NCI-H1092 treated with DMSO at 0.1 percent for 48 hours (cell line): ENCODE results near the gene MEF2D.

Experiments
- DNase-seq: peaks from one replicate; lab custom pipeline; 2025; lab: John Stamatoyannopoulos, UW

MEF2D gene

DNA sequence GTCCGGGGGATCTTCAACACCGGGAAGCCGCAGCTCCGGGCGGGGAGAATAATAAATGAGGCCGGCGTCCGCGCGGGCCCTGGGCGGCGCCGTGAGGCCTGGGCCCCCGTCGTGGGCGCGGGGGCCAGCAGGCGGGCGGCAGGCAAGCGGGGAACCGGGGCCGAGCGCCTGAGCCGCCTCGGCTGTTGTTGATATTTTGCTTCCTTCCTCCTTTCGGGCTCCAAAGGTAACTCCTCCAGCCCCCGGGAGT, at the start of gene MEF2D:
TSS of gene MEF2D (minus strand) at position 233 of the 250 bp plus-strand sequence. CDS start 17,483 bp downstream, outside the sequence.
- DNase-seq = no peak

DNA sequence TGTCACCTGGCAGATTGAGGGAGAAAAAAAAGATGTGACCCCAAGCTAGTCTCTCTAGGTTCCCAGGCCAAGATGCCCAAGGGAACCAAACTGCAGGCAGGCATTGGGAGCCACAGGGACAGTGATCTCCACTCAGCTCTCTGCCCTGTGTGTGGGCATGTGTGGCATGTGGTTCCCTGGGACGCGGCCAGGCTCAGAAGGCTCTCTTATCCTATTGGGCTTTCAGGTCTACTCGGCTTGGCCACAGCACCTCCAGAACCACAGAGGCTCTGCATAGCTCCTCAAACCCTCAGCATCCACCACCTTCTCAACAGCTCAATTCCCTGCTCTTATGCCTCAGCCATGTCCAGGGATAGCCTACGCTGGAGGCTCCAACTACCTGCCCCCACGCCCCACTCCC, 49.8 kb upstream of the MEF2D start:
- DNase-seq = no peak

DNA sequence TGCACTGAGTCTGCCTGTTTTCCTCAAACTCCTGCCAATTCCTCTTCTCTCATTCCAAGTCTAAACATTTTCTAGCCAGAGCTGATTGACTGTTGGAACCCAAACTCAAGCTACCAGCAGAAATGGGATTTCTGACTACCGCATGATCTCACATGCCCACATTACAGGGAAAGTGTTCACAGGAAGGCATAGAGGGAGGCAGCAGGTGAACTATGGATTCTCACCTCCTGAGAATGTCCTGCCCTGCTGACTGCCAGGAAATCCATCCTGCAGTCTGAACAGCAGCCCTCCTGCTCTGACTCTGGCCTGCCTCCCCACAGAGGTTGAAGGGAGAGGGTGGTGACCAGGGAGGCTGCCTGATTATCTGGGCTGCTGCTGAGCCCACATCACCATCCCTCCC, 49.3 kb upstream of the MEF2D start:
- DNase-seq = no peak

DNA sequence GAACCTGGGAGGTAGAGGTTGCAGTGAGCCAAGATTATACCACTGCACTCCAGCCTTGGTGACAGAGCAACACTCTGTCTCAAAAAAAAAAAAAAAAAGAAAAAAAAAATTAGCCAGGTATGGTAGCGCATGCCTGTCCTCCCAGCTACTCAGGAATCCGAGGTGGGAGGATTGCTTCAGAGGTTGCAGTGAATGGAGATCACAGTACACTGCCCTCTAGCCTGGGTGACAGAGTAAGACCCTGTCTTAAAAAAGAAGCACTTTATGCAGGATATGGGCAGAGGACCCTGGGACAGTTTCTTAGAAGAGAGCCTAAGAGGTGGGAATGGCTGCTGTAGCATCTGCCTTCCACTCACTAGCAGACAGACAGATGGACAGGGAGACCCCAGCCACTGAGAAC, 48.8 kb upstream of the MEF2D start:
- DNase-seq = no peak

DNA sequence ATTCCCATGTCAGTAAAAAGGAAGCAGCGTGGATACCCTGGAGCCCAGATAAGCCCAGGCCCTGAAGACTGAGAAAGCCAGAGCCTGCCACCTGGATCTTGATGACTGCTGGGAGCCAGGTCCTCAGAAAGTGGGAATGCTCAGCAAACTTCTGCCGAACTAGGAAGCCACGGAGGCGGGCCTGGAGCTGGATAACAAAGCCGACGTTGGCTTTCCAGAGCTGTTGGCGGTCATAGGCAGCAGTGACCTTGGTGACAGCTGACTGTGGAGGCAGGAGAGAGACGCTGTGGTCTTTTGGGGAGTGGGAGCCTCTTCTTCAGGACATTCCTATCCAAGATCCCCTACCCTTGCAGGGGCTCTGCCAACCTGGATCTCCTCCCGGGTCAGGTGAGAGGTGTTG, 47.4 kb upstream of the MEF2D start:
- no peak for DNase-seq

DNA sequence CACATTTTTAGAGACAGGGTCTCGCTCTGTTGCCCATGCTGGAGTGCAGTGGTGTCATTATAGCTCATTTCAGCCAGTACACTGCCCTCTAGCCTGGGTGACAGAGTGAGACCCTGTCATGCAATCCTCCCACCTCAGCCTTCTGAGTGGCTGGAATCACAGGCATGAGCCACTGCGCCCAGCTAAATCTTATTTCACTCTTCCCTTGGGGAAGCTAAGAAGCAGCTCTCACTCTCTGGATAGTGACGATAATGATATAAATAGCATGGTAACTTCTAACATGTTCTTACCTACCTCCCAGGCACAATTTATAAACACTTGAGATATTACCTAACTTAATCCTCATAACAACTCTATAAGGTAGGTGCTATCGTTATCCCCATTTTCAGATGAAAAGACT, 46.9 kb upstream of the MEF2D start:
- no peak for DNase-seq

DNA sequence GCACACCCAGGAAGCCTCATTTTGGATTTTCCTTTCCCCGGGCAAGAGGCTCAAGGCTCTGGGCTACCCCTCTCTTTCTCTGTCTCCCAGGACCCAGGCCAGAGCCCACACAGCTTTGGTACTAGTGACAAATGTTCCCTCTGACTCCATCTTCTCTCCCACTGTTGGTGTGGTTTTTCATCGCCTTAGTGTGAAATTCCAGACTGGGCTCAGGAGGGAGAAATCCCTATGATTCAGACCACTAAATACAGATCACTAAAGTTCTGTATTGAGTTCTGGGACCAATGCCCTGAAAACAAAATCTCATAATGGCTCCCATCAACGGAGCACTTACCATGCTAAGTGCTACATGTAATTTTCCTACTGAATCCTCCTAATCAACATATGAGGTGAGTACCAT, 45.7 kb upstream of the MEF2D start:
- DNase-seq = no peak

DNA sequence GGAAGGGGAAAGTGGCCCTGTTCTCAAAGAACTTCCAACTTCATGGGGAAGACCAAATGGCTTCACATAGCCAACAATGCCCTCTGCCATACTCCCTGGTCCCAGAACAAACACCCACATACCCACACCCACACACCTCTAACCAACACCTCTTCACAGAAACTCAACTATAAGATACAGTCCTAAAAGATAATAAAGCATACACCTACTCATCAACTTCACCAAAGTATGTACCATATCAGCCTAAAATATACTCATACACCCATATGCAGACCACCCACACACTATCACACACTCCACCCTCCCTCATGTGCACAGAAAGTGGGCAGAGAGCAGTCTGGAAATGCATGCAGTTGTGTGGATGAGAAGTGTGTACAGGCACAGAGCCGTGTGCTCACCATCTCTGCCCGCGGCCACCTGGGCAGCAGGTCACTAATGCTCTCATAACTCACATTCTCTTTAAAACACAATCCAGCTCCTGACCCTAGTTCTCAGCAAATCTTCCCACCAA, 44.1 kb upstream of the MEF2D start:
- no peak for DNase-seq

DNA sequence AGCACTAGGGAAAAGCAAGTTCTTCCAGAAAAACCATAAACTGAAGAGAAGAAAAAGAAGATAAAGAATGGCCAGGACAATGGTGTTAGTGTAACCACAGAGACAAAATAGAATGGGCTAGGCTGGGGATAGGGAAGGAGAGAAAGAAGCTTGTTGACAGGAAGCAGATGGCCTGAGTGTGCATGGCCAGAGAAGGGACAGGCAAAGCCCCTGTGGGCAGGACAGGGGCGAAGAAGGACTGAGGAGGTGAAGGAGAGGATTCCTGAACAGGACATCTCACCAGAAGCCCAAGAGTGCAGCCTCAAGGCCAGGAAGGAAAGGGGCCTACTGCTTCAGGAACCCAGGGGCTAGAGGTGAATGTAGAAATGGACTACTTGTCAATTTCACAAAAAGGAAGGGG, 42.5 kb upstream of the MEF2D start:
- DNase-seq = no peak

DNA sequence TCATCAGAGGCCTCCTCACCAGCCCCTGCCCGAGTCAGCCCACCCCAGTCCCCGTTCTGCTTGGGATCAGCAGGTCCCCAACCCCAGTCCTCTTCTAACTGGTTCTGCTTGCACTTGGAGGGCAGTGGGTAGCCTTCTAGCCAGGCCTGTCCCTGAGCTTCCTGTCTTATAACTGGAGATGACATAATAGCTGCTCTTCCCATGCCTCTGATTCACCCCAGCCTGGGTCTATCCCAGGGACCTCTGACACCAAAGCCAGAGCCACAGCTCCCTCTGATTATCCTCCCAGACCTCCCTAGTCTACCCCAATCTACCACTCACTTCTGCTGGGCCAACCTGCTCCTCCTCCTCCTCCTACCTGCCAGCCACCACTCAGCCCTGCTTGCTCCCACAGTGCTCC, 40.4 kb upstream of the MEF2D start:
- no peak for DNase-seq

DNA sequence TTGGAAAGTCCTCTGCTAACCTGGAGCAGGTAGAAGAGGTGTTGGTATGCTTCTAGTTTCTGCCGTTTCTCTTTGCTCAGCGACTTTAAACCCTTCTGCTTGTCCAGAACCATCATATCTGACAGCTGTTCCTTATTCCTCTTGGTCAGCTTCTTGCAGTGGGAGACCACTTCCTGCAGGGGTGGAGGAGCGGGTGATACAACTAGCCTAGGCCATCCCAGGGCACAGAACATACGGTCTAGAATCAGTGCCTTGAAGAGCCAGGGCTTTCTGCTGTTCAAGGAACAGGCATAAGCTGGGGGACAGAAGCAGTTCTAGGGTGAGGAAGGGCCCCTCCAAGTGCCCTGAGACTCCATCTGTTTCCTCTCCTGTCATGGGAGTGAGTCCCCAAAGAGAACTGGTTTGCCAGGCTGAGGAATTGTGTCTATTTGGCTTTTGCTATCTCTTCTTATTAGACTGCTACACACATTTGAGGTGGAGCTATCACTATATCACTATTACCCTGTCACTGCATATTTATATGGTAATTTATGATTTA, 39.3 kb upstream of the MEF2D start:
- DNase-seq = no peak

DNA sequence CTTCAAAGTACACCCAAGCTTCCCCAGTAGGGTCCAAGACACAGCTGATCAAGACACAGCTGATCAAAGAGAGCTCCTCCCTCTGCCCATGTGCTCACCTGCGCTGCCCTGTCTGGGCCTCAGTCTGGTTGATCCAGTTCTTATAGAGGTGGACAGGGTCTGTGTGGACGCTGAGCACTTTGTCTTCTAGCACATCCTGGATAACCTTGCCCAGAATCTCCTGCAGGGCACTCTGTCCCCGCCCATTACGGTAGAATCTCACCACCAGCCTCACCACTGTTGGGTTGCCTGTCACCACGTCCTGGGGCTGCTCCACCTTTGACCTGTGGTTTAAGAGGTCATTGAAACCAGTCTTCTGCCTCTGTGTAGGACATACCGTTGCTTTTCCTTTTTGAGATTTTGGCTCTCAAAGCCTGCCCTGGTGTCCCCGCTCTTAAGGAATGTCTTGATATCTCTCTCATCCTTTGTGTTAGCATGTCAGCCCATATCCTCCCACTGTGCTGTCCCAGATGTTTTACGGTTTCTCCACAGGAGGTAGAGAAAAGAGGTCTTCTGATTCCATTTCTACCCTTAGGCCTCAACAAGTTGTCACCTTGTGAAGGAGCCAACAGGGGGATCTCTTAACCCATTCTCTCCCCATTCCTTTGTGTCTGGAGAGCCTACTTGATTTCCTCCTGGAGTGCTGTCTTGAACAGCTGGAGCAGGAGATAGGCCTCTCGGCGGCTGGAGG, 38.3 kb upstream of the MEF2D start:
- no peak for DNase-seq

DNA sequence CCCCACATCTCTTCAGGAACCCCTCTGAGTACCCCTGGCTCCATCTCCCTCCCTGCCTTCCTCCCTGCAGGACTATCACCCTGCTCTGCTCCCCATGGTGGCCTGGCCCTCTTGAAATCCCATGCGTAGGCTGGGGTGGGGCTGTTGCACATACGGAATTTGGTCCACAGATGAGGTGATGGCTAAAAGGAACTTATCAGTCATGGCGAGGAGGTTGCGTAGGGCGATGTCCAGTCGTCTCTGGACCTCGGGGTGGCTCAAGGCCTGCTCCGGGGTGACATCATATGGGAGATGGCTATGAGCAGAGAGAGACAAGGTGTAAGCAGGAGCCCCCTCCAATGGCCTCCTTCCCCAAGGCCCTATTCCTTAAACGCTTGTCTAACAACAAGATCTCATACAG, 36.5 kb upstream of the MEF2D start:
- DNase-seq = no peak

DNA sequence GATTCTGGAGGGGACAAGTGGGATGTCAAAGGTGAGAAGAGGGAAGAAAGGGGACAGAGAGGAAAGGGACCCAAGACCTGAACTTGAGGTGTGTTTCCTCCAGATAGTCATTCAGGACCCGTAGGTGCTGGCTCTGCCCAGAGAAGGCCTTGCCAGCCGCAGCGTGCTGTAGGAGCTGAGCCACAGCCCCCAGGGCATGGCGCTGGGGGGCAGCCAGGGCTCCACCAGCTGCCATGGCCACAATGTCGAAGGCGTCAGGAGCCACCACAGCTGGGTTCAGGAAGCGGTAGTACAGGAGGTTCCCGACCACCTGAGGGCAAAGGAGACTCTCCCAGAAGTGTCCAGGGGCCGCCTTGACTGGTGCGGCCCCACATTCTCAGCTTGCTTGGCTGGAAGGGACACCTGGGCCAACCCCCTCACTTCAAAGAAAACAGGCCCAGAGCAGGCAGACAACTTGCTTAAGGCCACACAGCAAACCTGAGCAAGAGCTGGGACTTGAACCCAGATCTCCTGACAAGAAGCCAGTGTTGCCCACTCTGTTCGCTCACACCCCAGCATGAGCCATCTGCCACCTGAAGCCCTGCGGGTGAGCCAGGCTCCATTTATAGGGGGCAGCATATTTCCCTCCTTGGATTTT, 34.0 kb upstream of the MEF2D start:
- no peak for DNase-seq

DNA sequence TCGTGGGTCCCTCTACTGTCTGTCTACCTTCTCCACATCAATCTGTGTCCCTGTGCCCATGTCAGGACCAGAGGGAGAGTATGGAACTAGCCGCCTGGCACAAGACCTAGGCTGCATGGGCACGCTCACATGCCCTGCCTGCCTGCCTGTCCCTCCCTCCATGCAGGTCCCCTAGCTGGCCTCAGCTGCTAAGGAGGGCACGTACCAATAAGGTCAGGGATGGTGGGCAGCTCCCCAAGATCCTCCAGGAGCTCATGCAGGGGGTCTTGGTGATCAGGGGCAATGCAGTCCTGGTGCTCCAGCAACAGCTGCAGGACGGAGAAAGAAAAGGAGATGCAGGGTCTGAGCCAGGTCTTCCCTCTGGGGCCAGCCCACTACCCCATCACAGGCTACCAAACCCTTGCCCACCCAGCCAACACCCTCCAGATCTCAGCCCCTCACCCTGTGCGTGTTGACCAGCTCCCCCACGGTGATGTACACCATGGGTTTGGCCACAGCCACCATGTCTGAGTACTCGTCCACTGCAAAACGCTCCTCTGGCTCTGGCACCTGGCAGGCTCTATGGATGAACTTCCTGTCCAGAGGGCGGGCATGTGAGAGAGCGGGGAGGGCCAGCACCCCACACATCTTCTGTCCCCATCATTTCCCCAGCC, 33.1 kb upstream of the MEF2D start:
- DNase-seq = no peak

DNA sequence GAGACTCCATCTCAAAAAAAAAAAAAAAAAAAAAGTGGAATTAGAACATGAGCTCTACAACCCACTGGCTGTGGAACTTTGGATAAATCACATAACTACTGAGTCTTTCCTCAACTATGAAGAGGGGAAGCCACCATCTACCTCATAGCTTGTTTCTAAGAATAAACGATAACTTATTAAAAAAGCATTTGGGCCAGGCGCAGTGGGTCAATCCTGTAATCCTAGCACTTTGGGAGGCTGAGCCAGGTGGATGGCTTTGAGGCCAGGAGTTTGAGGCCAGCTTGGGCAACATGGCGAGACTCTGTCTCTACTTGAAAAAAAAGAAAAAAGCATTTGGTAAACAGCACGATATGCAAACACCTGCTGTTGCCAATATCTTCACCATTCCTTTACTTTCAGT, 31.8 kb upstream of the MEF2D start:
- no peak for DNase-seq

DNA sequence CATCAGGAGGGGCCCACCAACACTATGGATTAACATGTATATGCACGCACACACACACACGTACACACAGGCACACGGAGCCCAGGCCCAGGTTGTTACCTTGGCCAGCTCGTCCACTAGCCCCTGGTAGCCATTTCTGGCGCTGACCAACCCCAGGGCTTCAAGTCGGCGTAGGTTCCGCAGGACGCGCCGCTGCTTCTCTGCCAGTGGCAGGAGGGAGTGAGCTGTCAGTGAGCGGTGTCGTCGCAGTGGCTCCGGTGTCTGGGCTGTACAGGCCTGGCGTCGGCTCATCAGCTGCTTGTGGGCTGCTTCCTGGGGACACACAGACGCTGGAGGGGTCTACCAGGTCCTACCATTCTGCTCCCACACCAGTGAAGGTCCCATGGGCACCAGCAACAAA, 29.4 kb upstream of the MEF2D start:
- no peak for DNase-seq

DNA sequence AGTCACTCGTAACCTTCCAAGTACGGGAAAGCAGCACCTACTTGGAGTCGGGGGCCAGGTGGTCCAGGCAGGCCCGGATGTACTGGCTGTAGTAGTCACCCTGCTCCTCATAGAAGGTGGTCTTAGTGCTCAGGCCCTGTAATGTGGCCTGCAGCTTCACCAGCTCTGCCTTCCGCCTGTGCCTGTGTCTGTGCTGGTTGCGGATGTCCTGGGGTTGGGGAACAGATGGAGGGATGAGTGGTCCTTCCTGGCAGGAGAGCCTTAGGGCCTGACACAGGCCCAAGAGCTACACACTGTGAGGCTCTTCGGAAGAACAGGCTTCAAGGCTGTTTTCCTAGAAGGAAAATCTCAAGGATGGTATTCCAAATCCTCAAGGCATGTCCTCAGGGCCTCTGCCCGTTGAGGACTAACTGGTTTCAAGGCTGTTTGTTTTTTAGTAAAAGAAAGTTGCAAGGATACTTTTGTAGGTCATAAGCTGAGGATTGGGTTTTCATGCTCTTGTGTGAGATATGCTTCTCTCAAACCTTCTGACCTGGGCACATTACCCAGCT, 28.4 kb upstream of the MEF2D start:
- DNase-seq = no peak

DNA sequence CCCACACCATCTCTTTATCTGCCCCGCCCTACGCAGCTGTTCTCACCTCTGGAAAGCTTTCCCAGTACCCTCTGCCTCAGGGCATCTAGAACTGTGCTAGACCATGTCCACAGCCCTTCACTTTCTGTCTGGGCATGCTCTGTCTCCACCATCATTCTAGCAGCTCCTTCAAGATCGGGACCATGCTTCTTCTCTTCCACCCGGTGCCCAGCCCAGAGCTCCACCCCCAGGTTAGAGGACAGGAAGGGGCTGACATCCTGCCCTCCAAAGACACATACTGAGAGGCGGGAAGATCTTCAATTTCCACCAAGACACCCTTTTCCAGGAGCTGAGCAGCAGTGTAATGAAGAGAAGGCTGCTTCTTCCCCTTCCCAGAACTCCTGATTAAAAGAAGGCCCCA, 27.7 kb upstream of the MEF2D start:
- DNase-seq = no peak

DNA sequence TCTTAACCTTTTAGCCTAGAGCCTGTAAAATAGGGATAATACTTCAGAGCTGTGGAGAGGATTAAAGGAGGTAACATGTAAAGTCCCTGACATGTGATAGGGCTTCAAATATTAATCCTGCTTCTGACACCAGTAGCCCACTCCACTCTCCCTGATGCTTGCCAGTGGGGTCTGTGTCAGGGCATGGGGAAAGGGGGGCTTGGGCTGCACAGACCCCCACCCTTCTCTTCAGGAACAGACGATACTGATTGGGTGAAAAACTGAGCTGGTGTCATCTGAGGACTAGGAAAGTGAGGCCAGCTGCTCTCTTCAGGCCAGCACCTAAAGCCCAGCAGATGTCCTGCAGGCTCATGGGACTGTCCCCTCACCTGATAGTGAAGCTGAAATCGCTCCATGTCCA, 27.0 kb upstream of the MEF2D start:
- DNase-seq = no peak

DNA sequence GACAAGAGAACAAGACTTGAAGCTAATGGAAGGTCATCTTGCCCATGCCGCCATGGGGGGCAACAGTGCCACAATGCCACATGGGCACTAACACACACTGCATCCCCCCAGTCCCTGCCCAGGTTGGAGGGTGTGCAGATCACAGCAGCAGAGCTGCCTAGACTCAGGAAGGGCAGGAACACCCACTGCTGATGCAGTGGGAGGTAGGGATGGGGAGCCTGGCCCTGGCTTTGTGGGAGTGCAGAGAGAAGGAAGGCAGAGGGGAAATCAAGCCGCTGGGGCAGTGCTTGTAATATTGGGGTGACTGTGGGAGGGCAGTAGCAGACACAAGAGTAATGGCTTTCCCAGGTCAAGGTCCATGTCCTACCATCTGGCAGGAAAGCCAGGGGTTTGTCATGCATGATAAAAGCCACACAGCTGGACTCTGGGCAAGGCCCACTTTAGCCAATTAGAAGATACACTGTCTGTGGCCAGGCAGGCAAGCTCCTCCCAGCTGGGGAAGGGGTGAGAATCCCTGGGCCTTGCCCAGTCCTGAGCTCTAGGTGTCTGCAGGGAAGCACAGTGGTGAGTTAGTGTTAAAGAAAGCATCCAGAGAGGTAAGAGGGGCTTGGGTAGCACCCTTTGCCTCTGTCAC, 25.4 kb upstream of the MEF2D start:
- DNase-seq = no peak

DNA sequence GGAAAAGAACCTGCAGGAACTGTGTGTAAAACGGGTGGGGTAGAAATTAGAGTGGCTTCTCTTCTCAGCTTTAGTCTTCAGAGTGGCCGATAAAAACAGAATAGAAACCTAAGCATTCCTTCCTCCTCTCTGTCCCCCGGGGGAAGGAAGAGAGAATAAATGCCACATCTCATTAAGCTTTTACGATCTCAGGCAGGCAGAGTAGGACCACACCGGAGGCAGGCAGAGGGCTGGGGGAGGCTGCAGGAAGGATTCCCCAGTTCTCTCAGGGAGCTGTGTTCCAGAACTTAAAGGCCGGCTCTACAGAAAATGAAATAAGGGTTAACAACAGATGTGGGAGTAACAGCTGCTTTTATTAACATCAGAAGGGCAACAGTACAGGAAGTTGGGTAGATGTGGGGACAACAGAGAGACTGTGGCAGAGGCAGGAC, 24.5 kb upstream of the MEF2D start:
- DNase-seq = no peak

DNA sequence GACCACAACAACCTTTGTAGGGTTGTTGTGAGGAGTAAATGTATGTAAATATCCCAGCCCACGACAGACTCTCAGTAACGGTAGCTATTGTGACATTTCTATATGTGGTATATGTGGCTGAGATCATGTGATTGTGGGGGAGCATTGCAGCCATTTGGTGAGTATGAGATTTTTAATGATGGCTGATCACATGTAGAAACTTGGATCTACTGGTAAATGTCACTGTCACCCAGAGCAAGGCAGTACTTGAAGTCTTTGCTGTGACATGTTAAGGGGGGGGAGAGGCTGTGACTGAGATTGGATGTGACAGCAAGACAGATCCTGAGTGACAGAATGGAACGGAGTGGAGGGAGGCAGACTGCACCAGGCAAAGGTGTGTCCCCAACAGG, 23.9 kb upstream of the MEF2D start:
- DNase-seq = no peak
